A204.1 (cell line): ENCODE results near the gene SFTPD.
"Not testable (repeated sequence)": the region's sequence is repeated elsewhere in the genome, so short reads cannot be mapped to it uniquely, and the experiment has no call there.

Experiments used
- FAIRE-seq: peaks from 2 replicates; lab custom pipeline; 2012; peaks lifted over from hg19 to GRCh38; lab: Jason Lieb, UNC

SFTPD gene

DNA sequence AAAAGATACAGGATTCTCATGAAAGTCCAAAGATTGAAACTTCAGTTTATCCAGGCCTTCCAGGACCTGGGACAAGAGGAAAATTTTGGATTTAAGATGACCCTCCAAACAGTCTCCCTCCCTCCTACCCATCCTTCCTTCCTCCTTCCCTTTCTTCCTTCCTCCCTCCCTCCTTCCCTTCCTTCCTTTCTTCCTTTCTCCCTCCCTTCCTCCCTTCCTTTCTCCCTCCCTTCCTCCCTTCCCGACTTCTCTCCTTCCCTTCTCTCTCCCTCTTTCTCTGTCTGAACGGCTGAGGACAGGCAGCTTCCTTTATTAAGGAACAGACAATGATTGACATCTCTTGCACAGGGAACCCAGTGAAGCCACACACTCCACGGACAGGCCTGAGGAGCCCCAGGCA lies 23.3 kb downstream of the SFTPD start:
- no peak for FAIRE-seq

- FAIRE-seq = no peak
Observed at GRCh38 chr10:79923669-79924068, 25.2 kb downstream of the SFTPD start.

- FAIRE-seq = no peak
Observed at GRCh38 chr10:79923145-79923544, 25.8 kb downstream of the SFTPD start.

- not testable (repeated sequence) for FAIRE-seq
Observed at GRCh38 chr10:79922011-79922412, 26.9 kb downstream of the SFTPD start.

DNA sequence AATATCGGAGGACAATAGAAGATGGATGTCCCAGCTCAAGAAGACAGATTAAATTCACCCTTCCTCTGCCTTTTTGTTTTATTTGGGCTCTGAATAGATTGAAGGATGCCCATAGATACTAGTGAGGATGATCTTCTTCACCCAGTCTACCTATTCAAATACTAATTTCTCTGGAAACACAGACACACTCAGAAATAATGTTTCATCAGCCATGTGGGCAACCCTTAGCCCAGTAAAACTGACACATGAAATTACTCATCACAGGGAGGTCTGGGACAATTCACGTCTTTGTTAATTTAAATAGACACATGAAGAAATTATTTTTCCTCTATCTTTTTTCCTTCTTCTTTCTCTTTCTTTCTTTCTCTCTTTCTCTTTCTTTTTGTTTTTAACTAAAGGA lies 33.1 kb downstream of the SFTPD start:
- FAIRE-seq = not testable (repeated sequence)

DNA sequence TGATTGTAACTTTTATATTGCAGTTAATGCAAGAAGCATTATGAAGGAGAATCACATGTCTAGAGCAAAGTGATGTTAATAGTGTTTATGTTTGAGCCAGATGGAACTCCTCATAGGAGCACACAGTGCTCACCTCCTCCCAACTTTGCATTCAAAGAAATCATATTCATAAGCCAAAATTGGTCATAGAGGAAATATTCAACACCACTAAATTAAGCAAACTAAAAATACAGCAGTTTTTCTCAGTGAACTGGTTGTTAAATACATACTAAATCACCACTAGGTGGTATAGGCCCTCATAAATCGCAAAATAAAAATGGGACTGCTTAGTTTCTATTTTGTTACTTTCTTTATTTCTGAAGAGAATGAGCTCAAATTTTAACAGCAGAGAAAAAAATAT lies 34.4 kb downstream of the SFTPD start:
- FAIRE-seq = not testable (repeated sequence)

- no peak for FAIRE-seq
Observed at GRCh38 chr10:79910836-79911235, 38.1 kb downstream of the SFTPD start.

DNA sequence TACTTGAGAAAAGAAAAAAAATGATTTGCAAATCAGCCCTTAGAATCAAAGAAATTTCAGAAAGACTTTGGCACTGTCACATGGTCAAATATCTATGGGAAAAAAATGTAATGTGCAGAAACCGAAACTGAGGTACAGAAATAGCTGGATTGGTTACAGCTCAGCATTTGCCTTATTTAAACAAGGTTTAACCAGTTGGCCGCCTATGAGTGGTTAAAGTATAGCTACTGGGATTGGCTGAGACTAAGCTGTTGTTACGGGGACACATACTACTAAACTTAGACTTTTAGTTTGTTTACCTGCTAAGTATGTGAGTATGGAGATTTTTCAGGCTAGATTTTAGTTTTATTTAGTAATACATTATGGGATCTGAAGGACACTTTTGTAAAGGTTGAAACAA lies 38.6 kb downstream of the SFTPD start:
- no peak for FAIRE-seq

DNA sequence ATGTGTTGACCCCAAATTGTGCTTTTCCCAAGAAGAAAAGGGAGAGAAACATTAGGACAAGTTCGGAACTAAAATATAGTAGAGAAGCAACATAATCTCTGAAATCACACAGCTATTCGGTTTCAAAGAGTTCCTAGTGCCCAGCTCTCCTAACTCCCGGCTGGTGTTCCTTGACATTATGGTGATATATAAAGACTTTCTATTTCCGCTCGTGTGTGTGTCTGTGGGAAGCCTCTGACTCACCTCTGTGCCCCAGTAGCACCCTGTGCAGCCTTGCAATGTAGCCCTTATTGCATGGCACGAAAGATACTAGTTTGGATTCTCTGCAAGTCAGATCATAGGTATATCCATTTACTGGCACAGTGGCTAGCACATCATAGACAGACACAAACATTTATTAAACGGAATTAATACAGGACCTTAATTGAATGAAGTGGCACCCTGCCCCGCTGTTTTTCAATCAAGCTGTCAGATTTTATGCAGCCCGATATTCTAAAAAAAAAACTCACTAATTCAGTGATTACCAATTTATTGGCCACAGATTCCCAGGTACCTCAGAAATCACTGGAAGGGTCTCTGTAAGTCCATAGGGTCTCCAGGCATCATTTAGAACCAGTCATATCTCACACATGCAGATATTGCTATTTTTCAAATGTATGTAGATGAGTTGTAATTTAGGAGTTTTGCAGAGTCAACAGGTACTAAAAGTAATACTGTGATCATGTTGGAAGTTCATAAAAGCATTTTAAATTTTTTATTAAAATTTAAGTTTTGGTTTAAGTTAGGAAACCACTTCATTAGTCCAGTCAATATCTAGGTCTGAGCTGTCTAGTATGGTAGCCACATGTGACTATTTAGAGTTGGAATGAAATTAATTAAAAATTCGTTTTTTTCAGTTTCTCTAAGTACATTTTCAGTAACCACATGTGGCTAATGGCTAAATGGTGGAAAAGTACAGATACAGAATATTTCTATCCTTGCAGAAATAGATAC lies 43.3 kb downstream of the SFTPD start:
- FAIRE-seq = no peak

DNA sequence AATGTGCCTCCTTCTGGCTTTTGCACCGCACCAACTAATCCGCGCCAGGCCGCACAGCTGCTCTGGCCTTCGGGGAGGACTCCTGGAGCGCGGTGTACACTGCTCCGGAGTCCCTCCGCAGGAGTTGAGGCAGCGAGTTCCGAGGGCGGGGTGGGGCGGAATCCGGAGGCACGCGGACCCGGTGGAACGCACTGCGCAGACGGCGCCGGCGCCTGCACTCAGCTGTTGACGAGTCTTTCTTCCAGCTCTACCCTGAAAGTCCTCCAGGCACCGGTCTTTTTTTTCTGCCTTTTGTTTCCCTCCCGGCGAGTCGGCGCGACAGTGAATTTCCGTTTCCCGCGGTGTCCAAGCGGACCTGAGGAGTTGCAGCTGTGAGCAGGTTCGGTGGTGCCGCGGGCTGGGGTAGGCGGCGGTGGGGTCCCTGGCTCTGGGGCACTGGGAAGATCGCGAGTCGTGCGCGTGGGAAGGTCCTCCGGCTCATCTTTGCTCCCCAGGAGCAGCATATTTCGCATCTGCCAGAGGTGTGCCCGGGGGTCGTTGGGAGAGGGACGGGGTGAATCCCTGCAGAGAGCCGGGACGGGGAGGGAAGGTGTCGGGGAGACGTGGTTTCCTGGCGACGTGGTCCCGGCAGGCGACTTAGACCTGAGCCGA lies 44.1 kb downstream of the SFTPD start:
- no peak for FAIRE-seq

GRCh38 chr10:79901571-79901970 lies 47.3 kb downstream of the SFTPD start:
- FAIRE-seq = not testable (repeated sequence)

GRCh38 chr10:79898597-79899325 lies 50.1 kb downstream of the SFTPD start:
- peak; percentile 83 for FAIRE-seq

GRCh38 chr10:79892896-79893295 lies 56.0 kb downstream of the SFTPD start:
- FAIRE-seq = not testable (repeated sequence)

DNA sequence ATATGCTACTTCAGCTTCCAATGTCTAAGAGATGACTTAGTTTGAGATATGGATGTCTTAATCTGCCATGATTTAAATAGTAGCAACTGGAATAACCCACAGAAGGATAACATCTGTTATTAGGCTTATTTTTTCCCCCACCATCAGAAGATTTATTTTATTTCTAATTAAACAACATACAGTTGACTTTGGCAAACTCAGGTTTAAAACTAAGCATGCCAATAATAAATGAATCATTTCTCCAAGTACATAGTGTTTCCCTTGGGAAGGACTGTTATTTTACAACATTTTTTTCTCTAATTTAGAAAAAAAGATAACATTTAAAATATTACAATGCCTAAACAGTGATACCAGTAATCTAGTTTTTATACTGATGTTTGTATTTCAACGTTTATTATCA lies 58.4 kb downstream of the SFTPD start:
- no peak for FAIRE-seq

DNA sequence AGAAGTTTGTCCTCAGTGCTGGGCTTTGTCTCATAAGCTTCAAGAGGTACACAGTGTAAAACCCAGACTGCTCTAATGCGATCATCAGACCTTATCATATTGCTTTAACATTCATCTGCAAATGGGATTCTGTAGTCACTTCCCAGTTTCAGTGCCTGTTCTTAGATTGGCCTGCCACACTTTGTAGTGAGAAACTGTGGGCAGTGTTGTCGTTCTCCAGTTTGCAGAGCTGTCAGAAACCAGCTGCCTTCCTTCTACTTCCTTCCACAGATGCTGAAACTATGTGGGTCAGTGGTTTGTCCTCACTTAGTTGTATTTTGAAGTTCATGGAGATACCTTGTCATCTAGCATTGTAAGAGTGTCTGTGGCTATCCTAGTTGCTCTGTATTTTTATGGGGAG lies 59.9 kb downstream of the SFTPD start:
- not testable (repeated sequence) for FAIRE-seq
